GM18870 (cell line): ENCODE results near the gene C1QTNF1.

ENCODE experiments used
- ATAC-seq: cut with Tn5 transposase; IDR thresholded peaks from one replicate; pipeline ENCODE4 v1.9.1; 2021; ENCODE audit warnings: moderate library complexity; ENCODE audit not compliant: unreplicated experiment

C1QTNF1 gene

DNA sequence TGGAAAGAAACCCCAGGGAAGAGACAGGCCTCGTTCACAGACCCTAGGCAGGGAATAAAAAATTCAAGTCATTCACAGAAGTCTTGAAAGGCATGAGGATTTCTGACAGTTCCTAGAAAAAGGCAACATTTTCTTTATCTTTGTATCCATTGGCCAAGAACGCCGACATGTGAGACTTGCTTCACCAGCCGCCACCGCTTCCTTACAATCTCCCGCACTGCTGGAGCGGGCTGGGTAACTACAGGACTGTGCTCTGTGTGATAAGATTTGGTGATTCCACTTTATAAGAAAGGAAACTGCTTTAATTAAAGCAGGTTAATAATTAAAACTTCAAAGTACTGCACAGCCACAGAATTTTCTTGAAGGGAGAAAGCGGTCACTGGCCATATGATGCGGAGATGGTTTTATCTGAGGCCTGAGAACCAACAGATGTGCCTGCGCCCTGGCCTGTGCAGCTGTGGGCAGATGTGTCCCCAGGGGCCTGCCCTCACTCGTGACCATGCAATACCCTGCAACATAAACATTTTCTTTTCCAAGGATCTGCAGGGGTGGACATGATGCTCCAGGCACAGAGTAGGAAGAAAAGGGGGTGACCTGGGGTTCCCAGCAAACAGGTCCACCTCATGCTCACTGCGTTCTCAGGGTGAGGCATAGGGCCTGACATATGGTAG is 31.3 kb upstream of the C1QTNF1 start:
- ATAC-seq, result no peak

GRCh38 chr17:78993241-78993956 is 30.6 kb upstream of the C1QTNF1 start:
- no peak for ATAC-seq

DNA sequence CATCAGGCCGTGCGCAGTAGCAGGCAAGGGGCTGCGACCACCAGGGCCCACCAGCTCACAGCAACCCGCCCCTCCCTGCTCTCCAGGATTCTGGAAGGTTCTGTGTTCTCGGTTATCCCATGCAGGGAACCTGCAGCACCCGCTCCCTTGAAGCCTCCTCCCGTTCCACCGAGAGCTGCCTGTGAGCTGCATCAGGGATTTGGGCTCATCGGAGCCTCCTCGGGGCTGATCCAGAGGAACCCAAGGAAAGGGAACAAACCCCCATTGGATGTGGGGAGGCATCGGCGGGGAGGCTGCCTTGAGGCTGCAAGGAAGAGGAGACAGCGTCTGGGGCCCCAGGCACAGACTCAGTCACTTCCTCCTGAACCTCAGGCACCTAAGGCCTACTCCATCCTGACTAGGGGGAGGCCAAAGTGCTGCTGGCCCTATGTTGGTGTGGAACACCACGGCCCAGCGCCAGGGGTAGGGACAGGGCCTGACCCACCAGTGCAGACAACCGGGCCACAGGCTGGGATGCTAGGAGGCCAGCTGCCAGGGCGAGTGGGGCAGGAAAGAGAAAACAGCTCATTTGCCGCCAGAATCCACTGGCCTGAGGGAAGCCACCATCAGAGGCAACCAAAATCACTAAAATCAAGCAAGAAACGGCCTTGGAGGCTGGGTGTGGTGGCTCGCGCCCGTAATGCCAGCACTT is 29.8 kb upstream of the C1QTNF1 start:
- no peak for ATAC-seq

DNA sequence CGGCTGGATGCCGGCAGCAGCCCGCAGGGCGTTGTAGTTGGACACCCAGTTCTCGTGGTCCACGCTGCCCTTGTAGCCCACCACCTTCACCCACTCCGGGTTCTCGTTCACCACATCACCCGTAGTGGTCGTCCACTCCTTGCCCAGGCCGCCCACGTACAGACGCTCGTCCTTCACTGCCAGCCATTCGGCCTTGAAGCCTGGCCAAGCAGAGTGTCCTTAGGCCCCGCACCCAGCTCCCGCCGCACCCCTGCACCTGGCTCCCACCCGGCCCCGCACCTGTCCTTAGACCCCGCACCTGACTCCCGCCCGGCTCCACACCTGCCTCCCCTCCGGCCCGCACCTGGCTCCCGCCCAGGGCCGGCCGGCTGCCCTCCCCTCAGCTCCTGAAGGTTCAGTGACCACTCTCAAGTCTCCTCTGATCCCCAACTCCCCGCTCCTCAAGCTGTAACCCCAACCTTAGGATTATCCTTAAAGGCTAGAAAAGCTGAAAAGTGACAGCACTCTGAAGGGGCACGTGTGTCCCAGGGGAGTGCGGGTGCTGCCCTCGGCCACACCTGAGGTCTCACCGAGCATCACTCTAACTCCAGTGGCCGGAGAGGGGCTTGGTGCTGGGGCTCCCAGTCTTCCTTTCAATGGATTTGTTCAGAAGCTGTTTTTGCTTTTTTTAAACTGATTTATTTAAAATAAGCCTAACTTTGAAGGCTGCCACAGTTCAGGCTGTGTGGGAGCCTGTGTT is 28.8 kb upstream of the C1QTNF1 start:
- no peak for ATAC-seq

DNA sequence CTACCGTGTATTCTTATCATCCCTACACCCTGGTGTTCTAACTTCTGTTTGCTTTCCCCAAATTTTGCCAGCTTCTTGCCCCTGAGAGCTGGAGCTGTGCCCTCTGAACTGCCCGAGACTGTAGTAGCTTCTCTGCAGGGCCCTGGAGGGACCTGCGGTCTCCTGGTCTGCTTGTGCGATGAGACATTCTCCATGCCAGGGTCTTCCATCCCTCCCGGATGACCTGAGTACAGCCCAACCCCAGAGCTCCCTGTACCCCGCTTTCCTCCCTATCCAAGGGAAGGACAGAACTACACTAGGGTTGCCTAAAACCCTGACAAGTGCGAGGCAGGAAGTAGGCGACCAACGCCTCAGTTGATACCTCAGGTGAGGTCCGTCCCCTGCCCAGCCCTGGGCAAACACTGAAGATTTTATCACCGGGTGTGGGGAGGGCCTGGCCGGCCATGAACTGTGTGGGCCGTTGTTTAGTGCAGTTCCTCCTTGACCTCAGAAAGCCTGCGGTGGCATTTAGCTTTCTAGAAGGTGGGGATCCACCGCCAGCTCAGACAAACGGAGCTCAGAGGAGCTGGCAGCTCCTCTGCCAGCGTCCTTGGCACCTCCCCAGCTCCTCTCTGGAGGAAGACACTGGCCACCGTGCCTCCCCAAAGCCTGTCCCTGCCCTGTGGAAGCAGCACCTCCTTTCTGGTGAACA is 28.1 kb upstream of the C1QTNF1 start:
- no peak for ATAC-seq

DNA sequence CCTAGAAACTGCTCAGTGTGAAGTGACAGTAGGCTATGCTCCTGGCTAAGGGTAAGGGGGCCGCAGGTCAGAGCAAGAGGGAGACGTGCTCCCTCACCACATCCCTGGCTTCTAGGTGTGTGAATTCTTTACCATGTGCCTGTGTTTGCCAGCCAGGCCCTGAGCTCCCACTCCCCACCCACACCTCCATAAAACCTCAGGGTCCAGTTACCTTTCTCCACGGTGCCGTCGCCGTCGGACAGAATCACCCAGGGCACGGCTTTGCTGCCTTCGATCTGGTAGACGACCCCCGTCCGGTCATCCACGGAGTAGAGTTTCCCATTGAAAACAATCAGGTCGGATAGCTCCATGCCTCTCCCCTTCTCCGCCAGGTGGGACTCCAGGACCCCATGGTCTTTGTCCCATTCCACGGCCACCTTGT is 27.2 kb upstream of the C1QTNF1 start:
- ATAC-seq, result no peak

- no peak for ATAC-seq
These were observed 26.7 kb upstream of the C1QTNF1 start for GRCh38 chr17:78997231-78997741.

- no peak for ATAC-seq
These were observed 26.1 kb upstream of the C1QTNF1 start for GRCh38 chr17:78997881-78998280.

DNA sequence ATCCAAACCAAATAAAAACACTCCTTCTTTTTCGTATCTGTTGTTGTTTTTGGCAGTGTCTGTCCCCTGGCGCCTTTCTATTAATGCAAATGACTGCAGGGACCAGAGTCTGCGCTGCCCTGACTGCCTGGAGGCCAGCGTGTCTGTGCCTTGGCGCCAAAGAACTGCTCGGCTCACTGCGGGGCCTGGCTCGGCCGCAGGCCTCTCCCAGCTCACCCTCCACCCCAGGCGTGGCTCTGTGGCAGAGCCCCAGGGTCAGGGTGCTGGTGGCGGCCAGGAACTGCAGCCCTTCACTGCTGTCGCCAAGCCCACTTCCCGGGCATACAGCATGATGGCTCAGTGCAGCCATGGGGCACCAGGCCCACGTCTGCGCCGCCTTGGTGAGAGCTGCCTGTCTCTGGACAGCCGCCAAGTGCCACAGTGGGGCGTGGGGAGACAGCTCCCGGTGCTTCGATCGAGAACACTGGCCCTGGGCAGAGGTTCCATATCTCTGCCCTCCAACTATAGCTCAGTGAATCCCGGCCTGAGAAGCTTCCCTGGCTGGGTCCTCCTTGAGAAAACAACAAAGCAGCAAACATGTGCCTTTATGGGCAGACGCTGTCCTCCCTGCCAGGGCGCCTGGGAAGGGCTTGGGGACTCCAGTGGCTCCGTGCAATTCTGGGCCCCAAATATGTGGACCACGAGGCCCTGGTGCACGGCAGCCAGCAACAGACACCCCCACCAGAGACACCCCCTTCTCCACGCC is 25.5 kb upstream of the C1QTNF1 start:
- no peak for ATAC-seq

DNA sequence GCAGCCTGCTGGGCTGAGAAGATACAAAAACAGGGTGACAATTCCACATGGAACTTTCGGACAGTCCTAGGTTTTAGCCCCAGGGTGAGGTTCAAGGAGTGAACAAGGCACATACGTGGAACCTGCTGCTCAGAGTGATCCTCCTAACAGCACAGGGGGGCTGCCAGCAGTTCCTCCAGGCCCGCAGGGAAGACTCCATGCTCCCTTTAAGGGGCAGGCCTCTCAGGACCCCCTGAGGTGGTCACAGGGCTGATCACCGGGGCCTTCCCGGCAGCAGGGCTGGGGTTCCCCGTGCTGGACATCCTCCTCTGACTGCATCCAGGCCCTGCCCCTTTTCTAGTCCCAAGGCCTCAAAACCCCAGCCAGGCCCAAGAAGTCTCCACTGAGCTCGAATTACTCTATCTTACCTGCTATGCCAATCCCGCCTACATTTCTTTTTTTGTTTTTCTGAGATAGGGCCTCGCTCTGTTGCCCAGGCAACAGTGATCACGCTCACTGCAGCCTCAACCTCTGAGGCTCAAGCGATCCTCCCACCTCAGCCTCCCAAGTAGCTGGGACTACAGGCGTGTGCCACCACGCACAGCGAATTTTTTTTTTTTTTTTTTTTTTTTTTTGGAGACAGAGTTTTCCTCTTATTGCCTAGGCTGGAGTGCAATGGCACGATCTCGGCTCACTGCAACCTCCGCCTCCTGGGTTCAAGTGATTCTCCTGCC is 24.8 kb upstream of the C1QTNF1 start:
- no peak for ATAC-seq

GRCh38 chr17:78999947-79000395 is 24.0 kb upstream of the C1QTNF1 start:
- ATAC-seq, result no peak

- no peak for ATAC-seq
These were observed 23.4 kb upstream of the C1QTNF1 start for GRCh38 chr17:79000396-79001189.

- ATAC-seq, result no peak
These were observed 22.6 kb upstream of the C1QTNF1 start for GRCh38 chr17:79001190-79002020.

DNA sequence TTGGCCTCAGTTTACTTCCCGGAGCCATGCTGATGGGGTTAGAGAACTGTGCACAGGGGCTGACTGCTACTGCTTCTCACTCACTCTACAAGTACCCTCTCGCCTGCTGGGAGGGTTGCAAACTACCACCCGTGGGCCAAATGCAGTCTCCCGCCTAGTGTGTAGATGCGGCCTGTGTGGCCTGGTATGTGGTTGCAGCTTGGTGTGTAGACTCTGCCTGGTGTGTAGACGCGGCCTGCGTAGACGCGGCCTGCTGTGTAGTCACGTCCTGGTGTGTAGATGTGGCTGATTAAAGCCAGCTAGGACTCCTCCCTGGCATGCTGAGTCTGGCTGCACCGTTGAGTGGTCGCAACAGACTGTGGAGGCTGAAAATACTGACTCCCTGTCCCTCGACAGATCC is 21.7 kb upstream of the C1QTNF1 start:
- ATAC-seq, result no peak

GRCh38 chr17:79002796-79003593 is 21.0 kb upstream of the C1QTNF1 start:
- ATAC-seq, result no peak

- no peak for ATAC-seq
These were observed 20.1 kb upstream of the C1QTNF1 start for GRCh38 chr17:79003661-79004411.
